NB4 (cell line): Measurements from ENCODE around the gene TRAF3.

Experiments used
- DNase-seq: peaks from one replicate; pipeline ENCODE4 v3.0.0; 2010; ENCODE audit warnings: low read depth
- H3K4me3 ChIP-seq: one replicate; pipeline ENCODE4 v1.5.1; 2011; ENCODE audit warnings: mild to moderate bottlenecking, low read depth, low read length, moderate library complexity
- MYC ChIP-seq: IDR thresholded peaks from 2 replicates; pipeline ENCODE4 v1.6.1; 2011; ENCODE audit warnings: low read depth, low read length
- POLR2A ChIP-seq: IDR thresholded peaks from 2 replicates; pipeline ENCODE4 v1.6.1; 2011; ENCODE audit warnings: mild to moderate bottlenecking; ENCODE audit not compliant: insufficient read length; ENCODE audit errors: extremely low read depth
- TF ChIP-seq, protein P1 (sequence below): IDR thresholded peaks from one replicate; pipeline ENCODE4 v1.5.1; 2012; ENCODE audit warnings: low read depth, low read length
- TF ChIP-seq, protein P2 (sequence below): IDR thresholded peaks from 2 replicates; pipeline ENCODE4 v1.6.1; 2011; ENCODE audit warnings: low read depth, low read length

Gene TRAF3

DNA sequence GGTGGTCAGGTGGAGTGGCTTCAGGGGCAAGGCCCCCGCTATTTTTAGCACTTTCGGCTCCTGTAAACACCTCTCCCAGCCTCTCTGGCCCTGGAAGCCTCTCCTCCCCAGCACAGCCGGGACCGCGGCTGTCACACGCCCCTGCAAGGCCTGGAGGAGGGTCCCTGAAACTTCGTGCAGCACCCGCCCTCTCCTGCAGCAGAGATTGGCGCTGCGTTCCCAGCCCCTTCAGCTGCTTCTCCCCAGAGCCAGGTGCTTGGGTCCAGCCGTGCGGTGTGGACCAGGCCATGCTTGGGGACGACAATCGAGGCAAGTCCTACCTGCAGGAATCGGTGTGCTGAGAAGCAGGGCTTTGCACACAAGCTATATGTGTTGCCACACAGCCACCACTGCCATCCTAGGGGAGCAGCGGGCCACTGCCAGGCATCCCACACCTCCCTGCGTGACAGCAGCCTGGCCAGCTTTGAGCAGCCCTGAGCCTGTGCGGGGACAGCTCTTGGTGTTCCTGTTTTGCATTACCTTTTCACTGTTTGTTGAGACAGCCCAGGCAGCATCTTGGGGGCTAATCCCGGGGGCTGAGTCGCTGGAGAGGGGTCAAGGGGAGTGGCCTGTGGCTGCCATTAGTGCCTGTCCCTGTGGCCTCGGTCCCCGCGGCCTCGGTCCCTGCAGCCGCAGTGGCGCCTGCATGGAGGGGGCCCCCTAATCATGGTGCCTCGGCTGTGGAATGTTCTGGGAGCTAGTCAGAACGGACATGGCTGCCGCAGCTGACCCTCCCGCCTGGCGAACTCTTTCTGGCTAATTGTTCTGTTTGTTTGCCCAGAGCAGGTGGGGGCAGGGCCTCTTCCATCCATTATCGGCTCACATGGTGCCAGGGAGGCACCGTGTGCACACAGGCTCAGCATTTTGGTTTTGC is 27.6 kb upstream of the TRAF3 start:
- no peak overlapping the region for H3K4me3 ChIP-seq
- no peak for DNase-seq
- TF ChIP-seq POLR2A (no peak), MYC (no peak)
- TF ChIP-seq, protein P1, sequence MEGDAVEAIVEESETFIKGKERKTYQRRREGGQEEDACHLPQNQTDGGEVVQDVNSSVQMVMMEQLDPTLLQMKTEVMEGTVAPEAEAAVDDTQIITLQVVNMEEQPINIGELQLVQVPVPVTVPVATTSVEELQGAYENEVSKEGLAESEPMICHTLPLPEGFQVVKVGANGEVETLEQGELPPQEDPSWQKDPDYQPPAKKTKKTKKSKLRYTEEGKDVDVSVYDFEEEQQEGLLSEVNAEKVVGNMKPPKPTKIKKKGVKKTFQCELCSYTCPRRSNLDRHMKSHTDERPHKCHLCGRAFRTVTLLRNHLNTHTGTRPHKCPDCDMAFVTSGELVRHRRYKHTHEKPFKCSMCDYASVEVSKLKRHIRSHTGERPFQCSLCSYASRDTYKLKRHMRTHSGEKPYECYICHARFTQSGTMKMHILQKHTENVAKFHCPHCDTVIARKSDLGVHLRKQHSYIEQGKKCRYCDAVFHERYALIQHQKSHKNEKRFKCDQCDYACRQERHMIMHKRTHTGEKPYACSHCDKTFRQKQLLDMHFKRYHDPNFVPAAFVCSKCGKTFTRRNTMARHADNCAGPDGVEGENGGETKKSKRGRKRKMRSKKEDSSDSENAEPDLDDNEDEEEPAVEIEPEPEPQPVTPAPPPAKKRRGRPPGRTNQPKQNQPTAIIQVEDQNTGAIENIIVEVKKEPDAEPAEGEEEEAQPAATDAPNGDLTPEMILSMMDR, result no peak
- TF ChIP-seq, protein P2, sequence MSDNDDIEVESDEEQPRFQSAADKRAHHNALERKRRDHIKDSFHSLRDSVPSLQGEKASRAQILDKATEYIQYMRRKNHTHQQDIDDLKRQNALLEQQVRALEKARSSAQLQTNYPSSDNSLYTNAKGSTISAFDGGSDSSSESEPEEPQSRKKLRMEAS, result no peak

DNA sequence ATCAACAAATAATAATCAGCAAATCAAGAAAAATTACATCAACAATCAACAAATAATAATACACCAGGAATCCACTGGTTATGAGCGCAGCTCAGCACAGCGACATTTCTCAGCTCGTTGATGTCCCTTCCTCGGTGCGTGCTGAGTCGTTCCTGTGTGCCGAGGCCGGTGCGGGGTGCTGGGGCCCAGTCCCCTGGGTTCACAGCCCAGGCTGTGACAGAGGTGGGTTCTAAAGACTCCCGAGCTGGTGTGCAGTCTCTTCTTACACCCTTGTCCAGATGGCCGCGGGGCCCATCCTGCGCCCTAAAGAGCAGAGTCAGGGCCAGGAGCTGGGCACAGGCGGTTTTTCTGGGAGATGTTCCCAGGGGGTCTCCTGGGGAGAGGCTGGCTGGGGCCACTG is 26.9 kb upstream of the TRAF3 start:
- TF ChIP-seq MYC (no peak), POLR2A (no peak)
- TF ChIP-seq, protein P1, result no peak
- TF ChIP-seq, protein P2, result no peak
- H3K4me3 ChIP-seq, result no peak overlapping the region
- DNase-seq, result no peak

DNA sequence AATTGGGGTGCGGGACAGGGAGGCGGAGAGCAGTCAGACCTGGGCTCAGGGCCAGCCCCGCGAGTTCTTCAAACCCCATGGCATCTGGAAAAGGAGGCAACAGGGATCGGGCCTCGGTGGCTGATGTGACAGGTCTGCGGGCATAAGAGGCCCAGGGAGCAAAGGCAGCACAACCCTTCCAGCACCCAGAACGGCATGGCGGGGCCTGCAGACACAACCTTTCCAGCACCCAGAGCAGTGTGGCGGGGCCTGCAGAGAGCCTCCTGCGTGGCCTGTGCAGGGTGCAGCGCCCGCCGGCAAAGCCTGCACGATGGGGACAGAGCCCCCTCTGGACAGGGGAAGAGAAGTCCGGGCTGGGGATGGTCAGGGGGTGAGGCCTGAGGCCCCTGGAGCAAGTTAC is 26.2 kb upstream of the TRAF3 start:
- DNase-seq, result no peak
- no peak for TF ChIP-seq POLR2A
- TF ChIP-seq, protein P1, result no peak
- no peak overlapping the region for H3K4me3 ChIP-seq

DNA sequence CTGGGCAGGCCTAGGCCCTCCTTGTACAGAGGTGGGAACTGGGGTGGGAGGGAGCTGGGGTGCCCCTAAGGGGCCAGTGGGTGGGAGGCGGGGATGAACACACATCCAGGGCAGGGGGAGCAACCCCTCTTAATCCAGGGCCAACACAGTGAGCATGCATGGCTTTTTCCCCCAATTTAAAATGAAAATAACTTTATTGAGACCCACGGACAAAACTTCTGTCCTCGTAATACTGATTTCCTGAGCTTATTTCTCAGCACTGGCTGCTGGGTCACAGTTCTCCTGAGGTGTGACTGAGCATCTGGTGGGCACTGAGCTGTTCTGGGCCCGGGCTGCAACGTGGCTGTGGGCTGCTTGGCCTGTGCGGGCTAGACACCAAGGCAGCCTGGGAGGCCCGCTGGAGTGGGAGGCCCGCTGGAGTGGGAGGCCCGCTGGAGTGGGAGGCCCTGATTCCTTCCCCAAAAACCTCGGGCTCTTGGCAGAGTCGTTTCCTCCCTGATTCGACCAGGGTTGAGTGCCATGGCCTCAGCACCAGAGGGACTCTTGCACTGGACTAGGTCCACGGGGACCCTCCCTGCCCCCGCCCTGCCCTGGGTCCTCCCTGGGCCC is 24.9 kb upstream of the TRAF3 start:
- TF ChIP-seq MYC, result no peak
- TF ChIP-seq, protein P2, result no peak
- DNase-seq, result no peak
- no peak overlapping the region for H3K4me3 ChIP-seq

DNA sequence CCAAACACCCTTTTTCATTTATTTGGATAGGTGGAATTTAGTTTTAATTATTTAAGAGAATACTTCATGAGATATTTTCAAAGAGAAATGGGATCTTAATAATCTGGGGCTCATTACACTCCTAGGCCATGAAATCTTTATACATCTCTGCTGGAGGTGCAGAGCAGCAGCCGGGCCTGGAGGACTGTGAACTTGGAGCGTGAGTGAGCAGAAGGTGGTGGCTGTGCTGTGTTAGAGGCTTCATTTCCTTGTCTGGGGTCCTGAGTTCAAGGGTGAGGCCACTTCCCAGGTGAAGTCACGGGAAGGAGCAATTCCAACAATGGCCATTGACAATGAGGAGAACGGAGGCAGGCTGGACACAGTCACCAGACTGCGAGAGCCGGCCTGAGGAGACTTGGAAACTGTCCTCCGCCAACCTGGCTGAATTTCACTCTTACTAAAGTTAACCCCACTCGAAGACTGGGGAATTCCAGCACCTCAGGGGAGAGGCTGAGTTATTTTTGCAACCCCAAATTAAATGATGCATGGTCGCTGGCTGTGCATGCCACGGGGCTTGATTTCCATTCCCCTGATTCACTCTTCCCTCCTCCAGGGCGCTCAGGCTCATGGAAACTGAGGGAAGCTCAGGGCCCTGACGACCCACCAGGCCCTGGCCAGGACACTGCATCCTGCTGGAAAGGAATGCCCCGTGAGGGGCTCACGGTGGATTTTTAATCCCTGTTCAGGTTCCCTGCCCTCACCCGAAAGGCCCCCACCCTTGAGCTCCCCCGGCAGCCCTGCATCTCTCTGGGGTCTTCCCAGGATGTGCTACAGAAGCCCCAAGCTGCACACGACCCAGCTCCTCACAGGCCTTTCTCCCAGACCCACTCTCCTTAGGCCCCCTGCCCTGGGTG is 22.6 kb upstream of the TRAF3 start:
- H3K4me3 ChIP-seq, result no peak overlapping the region
- TF ChIP-seq, protein P1, result no peak
- TF ChIP-seq, protein P2, result no peak
- TF ChIP-seq POLR2A (no peak), MYC (no peak)
- no peak for DNase-seq

DNA sequence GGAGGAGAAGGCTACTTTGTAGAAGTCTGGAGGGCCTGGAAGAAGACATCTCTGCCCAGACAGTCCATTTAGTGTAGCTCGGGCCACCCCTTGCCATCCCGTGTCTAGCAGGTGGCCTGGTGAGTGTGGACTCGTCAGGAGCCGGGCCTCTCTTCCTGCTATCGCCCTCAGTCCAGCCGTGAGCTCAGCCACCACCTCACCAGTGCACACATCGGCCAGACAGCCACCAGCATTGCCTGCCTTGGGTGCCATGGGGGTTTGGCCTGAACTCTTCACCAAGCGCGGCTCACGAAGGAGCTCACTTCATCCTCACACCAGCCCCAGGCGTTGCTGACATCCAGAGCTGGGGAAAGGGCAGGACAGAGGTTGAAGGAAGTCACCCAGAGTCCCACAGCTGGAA is 19.6 kb upstream of the TRAF3 start:
- H3K4me3 ChIP-seq, result no peak overlapping the region
- DNase-seq, result no peak
- TF ChIP-seq, protein P2, result no peak
- TF ChIP-seq MYC (no peak), POLR2A (no peak)
- TF ChIP-seq, protein P1, result no peak
